ENCODE data around the gene REEP1. TPM values are rescaled to one million over a fixed set of nuclear protein-coding genes. Genes with fewer than 3 reads are reported as not detected.

The REEP1 gene
- total and polyA plus RNA-seq, 2 of the 4 experiments (the other 2 are of a cell fraction) = under 0.01 to 0.03 TPM

GRCh38 chr2:86367499-86367777, 30.0 kb upstream of the REEP1 start:
- Histone ChIP-seq H4K8ac (ENCODE audit: low read depth in 2 of 2, low read length in 2 of 2) (no peak overlapping the region), H2AK9ac (replicated peaks; ENCODE audit: low read depth, low read length, poor library complexity) (no peak overlapping the region), H4K5ac (ENCODE audit: low read depth, low read length) (no peak overlapping the region), H3K27me3 (ENCODE audit: control insufficient read depth, insufficient read depth, low read length) (peaks cover 4% of the 10 kb centered on the region), H2AK5ac (ENCODE audit: low read depth, low read length) (no peak overlapping the region), H3K9me1 (ENCODE audit: insufficient read depth, low read length) (no peaks in the 10 kb centered on the region), H3K56ac (ENCODE audit: extremely low read depth, insufficient read depth, low read length) (no peak overlapping the region), H3K18ac (ENCODE audit: low read depth, low read length) (no peak overlapping the region), H3K23ac (ENCODE audit: low read depth, low read length) (no peak overlapping the region), H2BK15ac (ENCODE audit: low read depth, low read length) (no peak overlapping the region), H3K27ac (ENCODE audit: insufficient read depth, low read length) (no peak overlapping the region), H3K4ac (ENCODE audit: low read depth, low read length) (no peak overlapping the region), H3K9me3 (ENCODE audit: control insufficient read depth, insufficient read depth, low read length) (peaks cover 3% of the 10 kb centered on the region), H2BK5ac (ENCODE audit: low read depth, low read length, poor library complexity, severe bottlenecking) (no peak overlapping the region), H3K36me3 (ENCODE audit: control insufficient read depth, insufficient read depth, low read length) (no peaks in the 10 kb centered on the region), H2BK120ac (ENCODE audit: low read depth, low read length) (no peak overlapping the region), H3K9ac (ENCODE audit: low read depth, low read length) (no peak overlapping the region), H2AFZ (replicated peaks; ENCODE audit: low read length, poor library complexity) (no peak overlapping the region), H3K4me1 (ENCODE audit: control insufficient read depth, insufficient read depth, low read length) (0 out of 2 replicates have a peak, but pooled peaks cover 3% of the 10 kb centered on the region), H2BK20ac (ENCODE audit: low read depth, low read length) (no peak overlapping the region), H3K79me1 (ENCODE audit: low read depth in 1 of 2, low read length in 2 of 2) (no peaks in the 10 kb centered on the region), H3K14ac (replicated peaks; ENCODE audit: low read depth, low read length) (no peak overlapping the region), H4K91ac (ENCODE audit: insufficient read depth, low read depth, low read length) (no peak overlapping the region), H4K20me1 (ENCODE audit: insufficient read depth, low read length) (no peaks in the 10 kb centered on the region), H3K4me3 (ENCODE audit: insufficient read depth, low read depth, low read length) (no peak overlapping the region), H3K4me2 (ENCODE audit: low read depth, low read length) (no peak overlapping the region)
- in situ Hi-C loops (cut with MboI; ENCODE audit: low sequenced_read_pairs) = no loop called here
- ATAC-seq (ENCODE audit: low read depth) (no peak), DNase-seq (no peak)
- intact Hi-C loops (cut with micrococcal nuclease) = no loop called here
- TF ChIP-seq RFX5 (IDR thresholded peaks at IDR 0.05; ENCODE audit: low read depth, low read length) = no peak
- no peak for TF ChIP-seq BHLHE40 (IDR thresholded peaks at IDR 0.05; ENCODE audit: low read depth, low read length)
- TF ChIP-seq CHD1 (IDR thresholded peaks at IDR 0.05; ENCODE audit: low read depth, low read length) = no peak
- TF ChIP-seq CTCF (conservative IDR thresholded peaks at IDR 0.05; ENCODE audit: low read depth, low read length) = no peak
- no peak for TF ChIP-seq RAD21 (IDR thresholded peaks at IDR 0.05; ENCODE audit: low read length)
- no peak for TF ChIP-seq NFE2L2 (IDR thresholded peaks at IDR 0.05; ENCODE audit: low read depth, low read length)
- no TSS peak for BruUV-seq (replicated peaks)
- ChIA-PET POLR2A (ENCODE audit: unreplicated experiment) (no interaction called here), CTCF (no interaction called here)
- dilution Hi-C loops (cut with HindIII; ENCODE audit: low sequenced_read_pairs, unreplicated experiment) = no loop called here

All from IMR-90 (cell line).